ENCODE measurements around the gene OOSP4B.
"Not testable (repeated sequence)": the region's sequence is repeated elsewhere in the genome, so short reads cannot be mapped to it uniquely, and the experiment has no call there.

OOSP4B gene

GRCh38 chr11:60020376-60020775, 3.4 kb downstream of the OOSP4B start:
- not testable (repeated sequence) for H3K4me1 ChIP-seq (ENCODE audit: insufficient read depth, low read length); H3K9ac ChIP-seq (ENCODE audit: low read depth, low read length); H3K9me3 ChIP-seq (ENCODE audit: control insufficient read depth, insufficient read depth, low read length); H3K36me3 ChIP-seq (ENCODE audit: insufficient read depth, low read length)

DNA sequence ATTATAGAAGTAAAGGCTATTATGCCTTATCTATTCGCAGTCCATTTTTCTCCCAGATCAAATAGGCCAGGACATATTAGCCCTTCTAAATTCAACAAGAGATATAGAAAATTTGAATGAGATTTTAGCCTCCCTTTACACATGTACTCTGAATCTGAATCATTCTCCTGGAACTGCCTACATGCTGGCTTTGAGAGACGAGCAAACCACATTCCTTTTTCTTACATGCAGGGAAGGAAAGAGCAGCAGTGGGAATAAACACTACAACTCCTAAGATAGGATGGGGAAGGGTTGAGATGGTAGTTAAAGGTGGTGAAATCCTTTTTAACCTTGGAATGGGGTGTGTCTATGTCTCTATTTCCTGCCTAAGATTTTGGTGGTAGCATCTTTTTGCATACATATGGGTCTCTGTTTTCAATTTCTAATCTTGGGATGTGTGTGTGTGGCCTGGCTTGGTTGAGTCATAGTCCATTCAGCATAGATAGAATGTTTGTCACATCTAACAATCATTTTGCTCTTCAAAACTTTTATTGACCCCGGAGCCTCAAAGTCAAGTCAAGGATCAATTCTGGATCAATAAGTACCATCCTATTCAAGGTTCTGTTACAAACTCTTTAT, 12.1 kb downstream of the OOSP4B start:
- H3K36me3 ChIP-seq (ENCODE audit: insufficient read depth, low read length) = no peaks in the 10 kb centered on the region
- H3K9ac ChIP-seq (ENCODE audit: low read depth, low read length) = no peak overlapping the region
- no peaks in the 10 kb centered on the region for H3K4me1 ChIP-seq (ENCODE audit: insufficient read depth, low read length)
- no peaks in the 10 kb centered on the region for H3K9me3 ChIP-seq (ENCODE audit: control insufficient read depth, insufficient read depth, low read length)

DNA sequence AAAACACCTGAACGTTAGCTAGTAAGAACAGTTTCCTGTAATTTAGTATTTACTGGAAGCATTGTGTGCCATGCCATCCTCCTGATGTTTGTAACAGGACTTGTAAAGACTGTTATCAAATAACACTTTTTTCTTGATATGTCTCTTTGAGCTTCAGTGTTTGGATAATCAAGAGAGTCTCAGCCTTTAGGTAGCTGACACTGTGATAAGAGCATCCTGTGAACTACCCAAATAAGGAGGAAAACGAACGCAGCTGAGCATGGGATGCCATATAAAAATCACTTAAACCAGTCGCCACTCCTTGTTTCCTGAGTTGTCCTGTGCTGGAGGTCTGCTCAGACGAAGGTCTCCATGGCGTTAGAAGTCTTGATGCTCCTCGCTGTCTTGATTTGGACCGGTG, 23.1 kb downstream of the OOSP4B start, which contains the start of gene OOSP2:
Gene OOSP2 (plus strand): TSS at position 301 of the 400 bp plus-strand sequence. CDS start 51 bp downstream, at position 352.
- Histone ChIP-seq H3K36me3 (ENCODE audit: insufficient read depth, low read length) (no peaks in the 10 kb centered on the region), H3K4me1 (ENCODE audit: insufficient read depth, low read length) (peaks cover 3% of the 10 kb centered on the region; the same call in 1 of the 2 replicates), H3K9ac (ENCODE audit: low read depth, low read length) (no peak within 1 kb of the TSS), H3K9me3 (ENCODE audit: control insufficient read depth, insufficient read depth, low read length) (no peaks in the 10 kb centered on the region)

DNA sequence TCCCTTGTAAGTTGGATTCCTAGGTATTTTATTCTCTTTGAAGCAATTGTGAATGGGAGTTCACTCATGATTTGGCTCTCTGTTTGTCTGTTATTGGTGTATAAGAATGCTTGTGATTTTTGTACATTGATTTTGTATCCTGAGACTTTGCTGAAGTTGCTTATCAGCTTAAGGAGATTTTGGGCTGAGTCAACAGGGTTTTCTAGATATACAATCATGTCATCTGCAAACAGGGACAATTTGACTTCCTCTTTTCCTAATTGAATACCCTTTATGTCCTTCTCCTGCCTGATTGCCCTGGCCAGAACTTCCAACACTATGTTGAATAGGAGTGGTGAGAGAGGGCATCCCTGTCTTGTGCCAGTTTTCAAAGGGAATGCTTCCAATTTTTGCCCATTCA, 33.4 kb downstream of the OOSP4B start:
- not testable (repeated sequence) for H3K4me1 ChIP-seq (ENCODE audit: insufficient read depth, low read length); H3K9me3 ChIP-seq (ENCODE audit: control insufficient read depth, insufficient read depth, low read length); H3K36me3 ChIP-seq (ENCODE audit: insufficient read depth, low read length); H3K9ac ChIP-seq (ENCODE audit: low read depth, low read length)

DNA sequence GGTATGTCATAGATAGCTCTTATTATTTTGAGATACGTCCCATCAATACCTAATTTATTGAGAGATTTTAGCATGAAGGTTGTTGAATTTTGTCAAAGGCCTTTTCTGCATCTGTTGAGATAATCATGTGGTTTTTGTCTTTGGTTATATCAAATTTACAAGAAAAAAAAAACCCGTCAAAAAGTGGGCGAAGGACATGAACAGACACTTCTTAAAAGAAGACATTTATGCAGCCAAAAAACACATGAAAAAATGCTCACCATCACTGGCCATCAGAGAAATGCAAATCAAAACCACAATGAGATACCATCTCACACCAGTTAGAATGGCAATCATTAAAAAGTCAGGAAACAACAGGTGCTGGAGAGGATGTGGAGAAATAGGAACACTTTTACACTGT, 33.9 kb downstream of the OOSP4B start:
- H3K36me3 ChIP-seq (ENCODE audit: insufficient read depth, low read length); H3K9ac ChIP-seq (ENCODE audit: low read depth, low read length); H3K9me3 ChIP-seq (ENCODE audit: control insufficient read depth, insufficient read depth, low read length); H3K4me1 ChIP-seq (ENCODE audit: insufficient read depth, low read length): not testable (repeated sequence)

GRCh38 chr11:60056349-60056969, 39.5 kb downstream of the OOSP4B start, which contains the start of gene MS4A3:
Gene MS4A3 (plus strand): TSS chr11:60056665. CDS start chr11:60061161, 4,496 bp downstream.
- H3K36me3 ChIP-seq (ENCODE audit: insufficient read depth, low read length) = no peaks in the 10 kb centered on the region
- peaks cover 5% of the 10 kb centered on the region; the same call in 1 of the 2 replicates for H3K4me1 ChIP-seq (ENCODE audit: insufficient read depth, low read length)
- no peaks in the 10 kb centered on the region for H3K9me3 ChIP-seq (ENCODE audit: control insufficient read depth, insufficient read depth, low read length)
- H3K9ac ChIP-seq (ENCODE audit: low read depth, low read length) = no peak within 1 kb of the TSS

GRCh38 chr11:60059052-60059451, 42.1 kb downstream of the OOSP4B start:
- H3K36me3 ChIP-seq (ENCODE audit: insufficient read depth, low read length) = no peaks in the 10 kb centered on the region
- H3K9ac ChIP-seq (ENCODE audit: low read depth, low read length) = no peak overlapping the region
- peaks cover 5% of the 10 kb centered on the region; the same call in 1 of the 2 replicates for H3K4me1 ChIP-seq (ENCODE audit: insufficient read depth, low read length)
- H3K9me3 ChIP-seq (ENCODE audit: control insufficient read depth, insufficient read depth, low read length) = no peaks in the 10 kb centered on the region

DNA sequence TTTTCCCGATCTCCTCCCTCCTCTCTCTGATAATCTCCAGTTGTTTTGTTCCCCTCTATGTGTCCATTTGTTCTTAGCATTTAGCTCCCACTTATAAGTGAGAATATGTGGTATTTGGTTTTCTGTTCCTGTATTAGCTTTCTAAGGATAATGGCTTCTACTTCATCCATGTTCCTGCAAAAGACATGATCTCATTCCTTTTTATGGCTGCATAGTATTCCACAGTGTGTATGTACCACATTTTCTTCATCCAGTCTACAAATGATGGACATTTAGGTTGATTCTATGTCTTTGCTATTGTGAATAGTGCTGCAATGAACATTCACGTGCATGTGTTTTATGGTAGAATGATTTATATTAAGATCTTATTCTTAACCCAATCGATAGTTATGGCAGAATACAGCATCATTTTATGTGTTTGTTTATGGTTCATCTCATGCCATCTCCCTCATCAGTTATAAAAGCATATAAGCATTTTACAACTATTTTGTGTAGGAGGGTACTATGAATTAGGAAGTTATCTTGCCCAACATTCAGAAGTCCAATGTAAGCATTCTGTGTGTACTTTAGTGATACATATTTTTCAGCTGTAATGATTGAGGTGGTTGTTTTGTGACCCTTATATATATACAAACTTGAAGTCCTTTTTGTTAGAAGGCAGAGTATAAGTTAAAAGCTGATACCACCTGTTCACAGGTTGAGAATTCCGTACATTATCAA, 42.7 kb downstream of the OOSP4B start:
- no peaks in the 10 kb centered on the region for H3K36me3 ChIP-seq (ENCODE audit: insufficient read depth, low read length)
- peaks cover 5% of the 10 kb centered on the region; the same call in 1 of the 2 replicates for H3K4me1 ChIP-seq (ENCODE audit: insufficient read depth, low read length)
- H3K9me3 ChIP-seq (ENCODE audit: control insufficient read depth, insufficient read depth, low read length) = no peaks in the 10 kb centered on the region
- H3K9ac ChIP-seq (ENCODE audit: low read depth, low read length) = no peak overlapping the region

DNA sequence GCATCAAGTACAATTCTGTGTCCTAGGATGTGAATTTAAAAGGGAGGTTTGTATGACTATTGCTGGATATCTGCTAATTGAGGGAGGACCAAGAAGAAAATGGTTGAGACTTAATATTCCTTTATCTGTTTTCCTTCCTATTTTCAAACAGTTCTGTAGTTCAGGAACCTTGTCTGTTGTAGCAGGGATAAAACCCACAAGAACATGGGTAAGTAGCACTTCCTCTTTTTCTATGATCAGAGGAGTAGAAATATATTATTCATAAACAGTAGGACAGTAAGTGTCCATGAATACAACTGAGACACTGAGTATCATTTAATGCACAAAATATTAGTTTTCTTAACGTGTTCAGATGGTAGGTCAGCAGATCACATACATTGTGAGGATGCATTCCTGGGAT, 47.1 kb downstream of the OOSP4B start:
- Histone ChIP-seq H3K36me3 (ENCODE audit: insufficient read depth, low read length) (no peaks in the 10 kb centered on the region), H3K4me1 (ENCODE audit: insufficient read depth, low read length) (no peaks in the 10 kb centered on the region), H3K9ac (ENCODE audit: low read depth, low read length) (no peak overlapping the region), H3K9me3 (ENCODE audit: control insufficient read depth, insufficient read depth, low read length) (no peaks in the 10 kb centered on the region)

DNA sequence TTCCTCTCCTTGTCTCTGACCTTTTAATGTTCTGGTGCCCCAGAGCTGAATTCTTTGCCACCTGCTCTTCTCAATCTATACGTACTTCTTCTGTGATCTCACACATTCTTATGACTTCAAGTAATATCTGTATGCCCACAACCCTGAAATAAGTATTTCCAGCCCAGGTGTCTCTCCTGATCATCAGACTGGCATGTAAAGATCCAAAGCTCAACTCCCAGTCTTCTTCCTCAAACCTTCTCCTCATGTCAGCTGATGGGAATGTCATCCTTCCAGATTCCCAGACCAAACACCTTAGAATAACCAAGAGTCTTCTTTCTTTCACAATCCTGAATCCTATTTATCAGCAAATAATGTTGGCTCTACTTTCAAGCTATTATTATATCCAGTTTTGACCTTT, 48.8 kb downstream of the OOSP4B start:
- H3K4me1 ChIP-seq (ENCODE audit: insufficient read depth, low read length) = no peaks in the 10 kb centered on the region
- no peaks in the 10 kb centered on the region for H3K9me3 ChIP-seq (ENCODE audit: control insufficient read depth, insufficient read depth, low read length)

GRCh38 chr11:60069450-60069849, 52.5 kb downstream of the OOSP4B start:
- H3K36me3 ChIP-seq (ENCODE audit: insufficient read depth, low read length) = no peaks in the 10 kb centered on the region
- no peaks in the 10 kb centered on the region for H3K9me3 ChIP-seq (ENCODE audit: control insufficient read depth, insufficient read depth, low read length)
- H3K9ac ChIP-seq (ENCODE audit: low read depth, low read length) = no peak overlapping the region

More for the DNA sequence above, 48.8 kb downstream of the OOSP4B start:
- no peak overlapping the region for H3K9ac ChIP-seq (ENCODE audit: low read depth, low read length)
- H3K36me3 ChIP-seq (ENCODE audit: insufficient read depth, low read length) = no peaks in the 10 kb centered on the region

DNA sequence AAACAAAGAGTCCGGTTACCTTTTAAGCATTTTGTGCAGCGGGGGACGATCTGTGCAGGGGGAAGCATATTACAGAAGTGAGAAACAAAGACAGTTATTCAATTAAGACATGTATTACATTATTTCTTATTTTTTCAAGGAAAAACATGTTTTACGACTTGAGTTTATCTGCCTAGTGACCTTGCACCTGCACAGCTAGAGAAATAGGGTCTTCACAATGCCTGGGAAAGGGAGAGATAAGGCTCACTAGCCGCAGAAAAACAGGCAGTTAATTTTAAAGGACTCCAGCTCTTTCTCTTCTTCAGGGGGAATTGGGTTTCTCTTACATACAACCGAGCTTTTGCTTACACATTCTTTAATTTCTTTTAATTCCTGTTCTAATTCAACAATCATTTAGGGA, 54.7 kb downstream of the OOSP4B start:
- H3K9me3 ChIP-seq (ENCODE audit: control insufficient read depth, insufficient read depth, low read length); H3K4me1 ChIP-seq (ENCODE audit: insufficient read depth, low read length); H3K36me3 ChIP-seq (ENCODE audit: insufficient read depth, low read length); H3K9ac ChIP-seq (ENCODE audit: low read depth, low read length): not testable (repeated sequence)

More at GRCh38 chr11:60069450-60069849, 52.5 kb downstream of the OOSP4B start:
- H3K4me1 ChIP-seq (ENCODE audit: insufficient read depth, low read length) = no peaks in the 10 kb centered on the region

DNA sequence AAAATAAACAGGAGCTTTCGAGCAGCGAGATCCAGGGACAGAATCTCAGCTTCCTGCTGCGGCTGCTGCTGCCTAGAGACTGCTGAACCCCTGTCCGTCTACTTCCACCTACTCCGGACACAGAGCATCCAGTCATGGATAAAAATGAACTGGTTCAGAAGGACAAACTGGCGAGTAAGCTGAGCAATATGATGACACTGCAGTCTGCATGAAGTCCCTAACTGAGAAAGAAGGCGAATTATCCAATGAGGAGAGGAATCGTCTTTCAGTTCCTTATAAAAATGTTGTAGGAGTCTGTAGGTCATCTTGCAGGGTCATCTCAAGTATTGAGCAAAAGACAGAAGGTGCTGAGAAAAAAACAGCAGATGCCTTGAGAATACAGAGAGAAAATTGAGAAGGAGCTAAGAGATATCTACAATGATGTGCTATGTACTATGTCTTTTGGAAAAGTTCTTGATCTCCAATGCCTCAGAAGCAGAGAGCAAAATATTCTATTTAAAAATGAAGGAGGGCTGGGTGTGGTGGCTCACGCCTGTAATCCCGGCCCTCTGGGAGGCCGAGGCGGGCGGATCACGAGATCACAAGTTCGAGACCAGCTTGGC, 60.3 kb downstream of the OOSP4B start:
- no peaks in the 10 kb centered on the region; the same call in 1 of the 2 replicates for H3K9me3 ChIP-seq (ENCODE audit: control insufficient read depth, insufficient read depth, low read length)
- H3K4me1 ChIP-seq (ENCODE audit: insufficient read depth, low read length) = no peaks in the 10 kb centered on the region
- H3K9ac ChIP-seq (ENCODE audit: low read depth, low read length) = no peak overlapping the region
- no peaks in the 10 kb centered on the region for H3K36me3 ChIP-seq (ENCODE audit: insufficient read depth, low read length)

DNA sequence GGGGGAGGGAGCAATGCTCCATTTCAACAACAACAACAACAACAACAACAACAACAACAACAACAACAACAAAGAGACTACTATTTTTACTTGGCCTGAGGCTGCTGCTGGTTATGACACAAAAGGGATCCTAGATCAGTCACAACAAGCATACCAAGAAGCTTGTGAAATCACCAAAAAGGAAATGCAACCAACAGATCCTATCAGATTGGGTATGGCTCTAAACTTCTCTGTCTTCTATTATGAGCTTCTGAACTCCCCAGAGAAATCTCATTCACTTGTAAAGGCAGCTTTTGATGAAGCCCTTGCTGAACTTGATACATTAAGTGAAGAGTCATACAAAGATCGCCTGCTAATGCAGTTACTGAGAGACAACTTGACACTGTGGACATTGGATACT, 61.0 kb downstream of the OOSP4B start:
- no peak overlapping the region for H3K9ac ChIP-seq (ENCODE audit: low read depth, low read length)
- no peaks in the 10 kb centered on the region for H3K36me3 ChIP-seq (ENCODE audit: insufficient read depth, low read length)
- no peaks in the 10 kb centered on the region; the same call in 1 of the 2 replicates for H3K9me3 ChIP-seq (ENCODE audit: control insufficient read depth, insufficient read depth, low read length)
- H3K4me1 ChIP-seq (ENCODE audit: insufficient read depth, low read length) = no peaks in the 10 kb centered on the region

Data from ES-I3 (cell line).